T-helper 1 cell (primary cell): ENCODE results near the gene ATAD3C.
"Not testable (repeated sequence)": the region's sequence is repeated elsewhere in the genome, so short reads cannot be mapped to it uniquely, and the experiment has no call there.

Source experiments
- DNase-seq, 5 donors: peaks; one replicate each; pipeline ENCODE4 v3.0.0-alpha.2; 2012 to 2020

The ATAD3C gene

GRCh38 chr1:1442069-1442770 lies 7.3 kb upstream of the ATAD3C start:
- DNase-seq = no peak

GRCh38 chr1:1446631-1447030 lies 2.9 kb upstream of the ATAD3C start:
- DNase-seq = not testable (repeated sequence)

GRCh38 chr1:1450616-1451015 lies 1.1 kb downstream of the ATAD3C start:
- not testable (repeated sequence) for DNase-seq

GRCh38 chr1:1451696-1452364 lies 2.3 kb downstream of the ATAD3C start:
- no peak for DNase-seq

GRCh38 chr1:1452365-1452739 lies 2.9 kb downstream of the ATAD3C start:
- not testable (repeated sequence) for DNase-seq

- DNase-seq = no peak
These were observed 3.4 kb downstream of the ATAD3C start for GRCh38 chr1:1452882-1453281.

- DNase-seq = not testable (repeated sequence)
These were observed 5.0 kb downstream of the ATAD3C start for GRCh38 chr1:1454286-1455056.

GRCh38 chr1:1455366-1455884 lies 5.9 kb downstream of the ATAD3C start:
- no peak for DNase-seq

- DNase-seq = not testable (repeated sequence)
These were observed 6.4 kb downstream of the ATAD3C start for GRCh38 chr1:1455934-1456333.

GRCh38 chr1:1456683-1457255 lies 7.3 kb downstream of the ATAD3C start:
- DNase-seq = not testable (repeated sequence)

- not testable (repeated sequence) for DNase-seq
These were observed 9.7 kb downstream of the ATAD3C start for GRCh38 chr1:1459156-1459555.

GRCh38 chr1:1459711-1460110 lies 10.2 kb downstream of the ATAD3C start:
- DNase-seq = not testable (repeated sequence)

- no peak for DNase-seq
These were observed 11.1 kb downstream of the ATAD3C start for GRCh38 chr1:1460540-1461130.

GRCh38 chr1:1461721-1462317 lies 12.3 kb downstream of the ATAD3C start:
- DNase-seq = no peak

GRCh38 chr1:1462318-1462966 lies 13.0 kb downstream of the ATAD3C start:
- DNase-seq = peak in 1 of 5 donors; percentile 9

- no peak for DNase-seq
These were observed 13.8 kb downstream of the ATAD3C start for GRCh38 chr1:1463312-1463711.

- DNase-seq = not testable (repeated sequence)
These were observed 18.9 kb downstream of the ATAD3C start for GRCh38 chr1:1468196-1468985.

- DNase-seq = peak in 1 of 5 donors; percentile 9
These were observed 21.3 kb downstream of the ATAD3C start for GRCh38 chr1:1470626-1471388.

GRCh38 chr1:1471389-1472052 lies 22.0 kb downstream of the ATAD3C start, which contains the start of gene ATAD3B:
Gene ATAD3B (plus strand): TSS chr1:1471765. CDS start chr1:1471885, 120 bp downstream.
- DNase-seq = peak; percentile 77 to 91 (median 85)
